GM19025 (cell line): ENCODE measurements around the gene LIMK1.
A peak's percentile ranks its signal among the peaks of the same experiment; 100 is the strongest.

ENCODE experiments used
- ATAC-seq: cut with Tn5 transposase; IDR thresholded peaks from one replicate; pipeline ENCODE4 v1.9.1; 2021; ENCODE audit warnings: mild to moderate bottlenecking, low read depth, moderate library complexity; ENCODE audit not compliant: unreplicated experiment

Gene LIMK1

GRCh38 chr7:74082770-74083116, 861 bp upstream of the LIMK1 start:
- no peak for ATAC-seq

- peak; percentile 56 for ATAC-seq
Observed at GRCh38 chr7:74083928-74084721, 521 bp downstream of the LIMK1 start.

GRCh38 chr7:74084722-74085578, 1.3 kb downstream of the LIMK1 start:
- ATAC-seq = no peak

- no peak for ATAC-seq
Observed at GRCh38 chr7:74087791-74088453, 4.3 kb downstream of the LIMK1 start.

GRCh38 chr7:74092321-74092963, 8.8 kb downstream of the LIMK1 start:
- ATAC-seq = no peak

GRCh38 chr7:74092964-74093471, 9.4 kb downstream of the LIMK1 start:
- peak; percentile 76 for ATAC-seq

- ATAC-seq = no peak
Observed at GRCh38 chr7:74093671-74094223, 10.1 kb downstream of the LIMK1 start.

GRCh38 chr7:74094224-74095101, 10.9 kb downstream of the LIMK1 start:
- no peak for ATAC-seq

GRCh38 chr7:74095135-74095534, 11.5 kb downstream of the LIMK1 start:
- no peak for ATAC-seq

- no peak for ATAC-seq
Observed at GRCh38 chr7:74097937-74098614, 14.5 kb downstream of the LIMK1 start.

GRCh38 chr7:74099031-74099430, 15.4 kb downstream of the LIMK1 start:
- no peak for ATAC-seq

- ATAC-seq = peak; percentile 95
Observed at GRCh38 chr7:74101061-74101681, 17.6 kb downstream of the LIMK1 start.

- no peak for ATAC-seq
Observed at GRCh38 chr7:74103219-74103772, 19.7 kb downstream of the LIMK1 start.

GRCh38 chr7:74104702-74105101, 21.1 kb downstream of the LIMK1 start:
- ATAC-seq = no peak

GRCh38 chr7:74105992-74106391, 22.4 kb downstream of the LIMK1 start:
- ATAC-seq = no peak

GRCh38 chr7:74106846-74107245, 23.2 kb downstream of the LIMK1 start:
- ATAC-seq = no peak

- ATAC-seq = no peak
Observed at GRCh38 chr7:74115326-74115725, 31.7 kb downstream of the LIMK1 start.

- no peak for ATAC-seq
Observed at GRCh38 chr7:74116356-74116755, 32.8 kb downstream of the LIMK1 start.
